ENCODE data around the gene EPAS1. TPM values are rescaled to one million over a fixed set of nuclear protein-coding genes. Genes with fewer than 3 reads are reported as not detected.

Gene EPAS1
- total and polyA plus RNA-seq, 2 of the 13 experiments (the other 11 are each of a cell fraction or from before 2014, with no cell fraction given): 47.1 to 182 TPM

GRCh38 chr2:46266134-46266533 lies 31.1 kb upstream of the EPAS1 start:
- intact Hi-C loops (cut with micrococcal nuclease; ENCODE audit: unreplicated experiment): no loop called here
- no TSS peak for BruUV-seq (replicated peaks)
- in situ Hi-C loops (cut with HindIII; ENCODE audit: extremely low pct_ligation_motif_present, low pct_unique_long_range_greater_than_20kb): no loop called here
- H4K20me1 ChIP-seq (ENCODE audit: insufficient read depth, low read length): no peaks in the 10 kb centered on the region
- no peak for FAIRE-seq
- WGBS (ENCODE audit: low lambda C conversion rate): 26% methylated on average over 5 of the region's 5 CpGs
- no peak for DNase-seq (ENCODE audit: low spot score)
- peaks cover 1 to 17% of the 10 kb centered on the region in 2 experiments; a peak in 2 of 5 replicates for H3K27me3 ChIP-seq (ENCODE audit: control insufficient read depth in 1 of 2, insufficient read depth in 2 of 2, low read length in 2 of 2)
- no peak overlapping the region for H3K4me3 ChIP-seq (replicated peaks in 1 of 3; ENCODE audit: insufficient read depth in 1 of 3, low read depth in 2 of 3, low read length in 3 of 3)
- H3K9ac ChIP-seq (ENCODE audit: insufficient read depth, low read depth, low read length): no peak overlapping the region
- no peaks in the 10 kb centered on the region for H3K36me3 ChIP-seq (replicated peaks in 1 of 2; ENCODE audit: control insufficient read depth in 1 of 2, insufficient read depth in 2 of 2, low read length in 2 of 2)
- H3K4me2 ChIP-seq (ENCODE audit: low read depth, low read length): no peak overlapping the region
- H3K4me1 ChIP-seq (ENCODE audit: insufficient read depth, low read length): no peaks in the 10 kb centered on the region
- ChIA-PET POLR2A (no interaction called here), CTCF (ENCODE audit: low intra/inter-chr PET ratio, low total read pairs) (no interaction called here)
- H3K9me3 ChIP-seq (ENCODE audit: low read length): no peaks in the 10 kb centered on the region
- no peaks in the 10 kb centered on the region for H3K79me2 ChIP-seq (ENCODE audit: insufficient read depth, low read length)
- no peak for TF ChIP-seq RAD51 (IDR thresholded peaks at IDR 0.05; ENCODE audit: borderline replicate concordance)
- TF ChIP-seq, protein P1, sequence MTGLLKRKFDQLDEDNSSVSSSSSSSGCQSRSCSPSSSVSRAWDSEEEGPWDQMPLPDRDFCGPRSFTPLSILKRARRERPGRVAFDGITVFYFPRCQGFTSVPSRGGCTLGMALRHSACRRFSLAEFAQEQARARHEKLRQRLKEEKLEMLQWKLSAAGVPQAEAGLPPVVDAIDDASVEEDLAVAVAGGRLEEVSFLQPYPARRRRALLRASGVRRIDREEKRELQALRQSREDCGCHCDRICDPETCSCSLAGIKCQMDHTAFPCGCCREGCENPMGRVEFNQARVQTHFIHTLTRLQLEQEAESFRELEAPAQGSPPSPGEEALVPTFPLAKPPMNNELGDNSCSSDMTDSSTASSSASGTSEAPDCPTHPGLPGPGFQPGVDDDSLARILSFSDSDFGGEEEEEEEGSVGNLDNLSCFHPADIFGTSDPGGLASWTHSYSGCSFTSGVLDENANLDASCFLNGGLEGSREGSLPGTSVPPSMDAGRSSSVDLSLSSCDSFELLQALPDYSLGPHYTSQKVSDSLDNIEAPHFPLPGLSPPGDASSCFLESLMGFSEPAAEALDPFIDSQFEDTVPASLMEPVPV (CRISPR knock-in tag; IDR thresholded peaks at IDR 0.05): no peak
- no peak for TF ChIP-seq SATB2 (CRISPR knock-in tag; IDR thresholded peaks at IDR 0.05)
- TF ChIP-seq, protein P2, sequence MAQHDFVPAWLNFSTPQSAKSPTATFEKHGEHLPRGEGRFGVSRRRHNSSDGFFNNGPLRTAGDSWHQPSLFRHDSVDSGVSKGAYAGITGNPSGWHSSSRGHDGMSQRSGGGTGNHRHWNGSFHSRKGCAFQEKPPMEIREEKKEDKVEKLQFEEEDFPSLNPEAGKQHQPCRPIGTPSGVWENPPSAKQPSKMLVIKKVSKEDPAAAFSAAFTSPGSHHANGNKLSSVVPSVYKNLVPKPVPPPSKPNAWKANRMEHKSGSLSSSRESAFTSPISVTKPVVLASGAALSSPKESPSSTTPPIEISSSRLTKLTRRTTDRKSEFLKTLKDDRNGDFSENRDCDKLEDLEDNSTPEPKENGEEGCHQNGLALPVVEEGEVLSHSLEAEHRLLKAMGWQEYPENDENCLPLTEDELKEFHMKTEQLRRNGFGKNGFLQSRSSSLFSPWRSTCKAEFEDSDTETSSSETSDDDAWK (CRISPR knock-in tag; IDR thresholded peaks at IDR 0.05): no peak
- H3K27ac ChIP-seq (ENCODE audit: extremely low read length, insufficient read depth, low read length): no peak overlapping the region
- ATAC-seq: no peak
- no peak overlapping the region for H2AFZ ChIP-seq (ENCODE audit: low read length)

GRCh38 chr2:46267616-46268015 lies 29.6 kb upstream of the EPAS1 start:
- ChIA-PET POLR2A (no interaction called here), CTCF (ENCODE audit: low intra/inter-chr PET ratio, low total read pairs) (no interaction called here)
- Histone ChIP-seq H3K9me3 (ENCODE audit: low read length) (no peaks in the 10 kb centered on the region), H3K36me3 (replicated peaks in 1 of 2; ENCODE audit: control insufficient read depth in 1 of 2, insufficient read depth in 2 of 2, low read length in 2 of 2) (no peaks in the 10 kb centered on the region), H3K4me1 (ENCODE audit: insufficient read depth, low read length) (peaks cover 2% of the 10 kb centered on the region), H2AFZ (ENCODE audit: low read length) (no peak overlapping the region), H3K4me2 (ENCODE audit: low read depth, low read length) (no peak overlapping the region), H3K9ac (ENCODE audit: insufficient read depth, low read depth, low read length) (no peak overlapping the region), H3K4me3 (replicated peaks in 1 of 3; ENCODE audit: insufficient read depth in 1 of 3, low read depth in 2 of 3, low read length in 3 of 3) (no peak overlapping the region), H3K27me3 (ENCODE audit: control insufficient read depth in 1 of 2, insufficient read depth in 2 of 2, low read length in 2 of 2) (peaks cover 1 to 26% of the 10 kb centered on the region in 2 experiments; a peak in 3 of 5 replicates), H4K20me1 (ENCODE audit: insufficient read depth, low read length) (no peaks in the 10 kb centered on the region), H3K79me2 (ENCODE audit: insufficient read depth, low read length) (no peaks in the 10 kb centered on the region), H3K27ac (ENCODE audit: extremely low read length, insufficient read depth, low read length) (no peak overlapping the region)
- FAIRE-seq (no peak), ATAC-seq (no peak), DNase-seq (ENCODE audit: low spot score) (no peak)
- intact Hi-C loops (cut with micrococcal nuclease; ENCODE audit: unreplicated experiment): no loop called here
- BruUV-seq (replicated peaks): no TSS peak
- WGBS (ENCODE audit: low lambda C conversion rate): 29% methylated on average over 1 of the region's 1 CpG
- in situ Hi-C loops (cut with HindIII; ENCODE audit: extremely low pct_ligation_motif_present, low pct_unique_long_range_greater_than_20kb): no loop called here
- TF ChIP-seq, protein P3, sequence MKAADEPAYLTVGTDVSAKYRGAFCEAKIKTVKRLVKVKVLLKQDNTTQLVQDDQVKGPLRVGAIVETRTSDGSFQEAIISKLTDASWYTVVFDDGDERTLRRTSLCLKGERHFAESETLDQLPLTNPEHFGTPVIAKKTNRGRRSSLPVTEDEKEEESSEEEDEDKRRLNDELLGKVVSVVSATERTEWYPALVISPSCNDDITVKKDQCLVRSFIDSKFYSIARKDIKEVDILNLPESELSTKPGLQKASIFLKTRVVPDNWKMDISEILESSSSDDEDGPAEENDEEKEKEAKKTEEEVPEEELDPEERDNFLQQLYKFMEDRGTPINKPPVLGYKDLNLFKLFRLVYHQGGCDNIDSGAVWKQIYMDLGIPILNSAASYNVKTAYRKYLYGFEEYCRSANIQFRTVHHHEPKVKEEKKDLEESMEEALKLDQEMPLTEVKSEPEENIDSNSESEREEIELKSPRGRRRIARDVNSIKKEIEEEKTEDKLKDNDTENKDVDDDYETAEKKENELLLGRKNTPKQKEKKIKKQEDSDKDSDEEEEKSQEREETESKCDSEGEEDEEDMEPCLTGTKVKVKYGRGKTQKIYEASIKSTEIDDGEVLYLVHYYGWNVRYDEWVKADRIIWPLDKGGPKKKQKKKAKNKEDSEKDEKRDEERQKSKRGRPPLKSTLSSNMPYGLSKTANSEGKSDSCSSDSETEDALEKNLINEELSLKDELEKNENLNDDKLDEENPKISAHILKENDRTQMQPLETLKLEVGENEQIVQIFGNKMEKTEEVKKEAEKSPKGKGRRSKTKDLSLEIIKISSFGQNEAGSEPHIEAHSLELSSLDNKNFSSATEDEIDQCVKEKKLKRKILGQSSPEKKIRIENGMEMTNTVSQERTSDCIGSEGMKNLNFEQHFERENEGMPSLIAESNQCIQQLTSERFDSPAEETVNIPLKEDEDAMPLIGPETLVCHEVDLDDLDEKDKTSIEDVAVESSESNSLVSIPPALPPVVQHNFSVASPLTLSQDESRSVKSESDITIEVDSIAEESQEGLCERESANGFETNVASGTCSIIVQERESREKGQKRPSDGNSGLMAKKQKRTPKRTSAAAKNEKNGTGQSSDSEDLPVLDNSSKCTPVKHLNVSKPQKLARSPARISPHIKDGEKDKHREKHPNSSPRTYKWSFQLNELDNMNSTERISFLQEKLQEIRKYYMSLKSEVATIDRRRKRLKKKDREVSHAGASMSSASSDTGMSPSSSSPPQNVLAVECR (CRISPR knock-in tag; IDR thresholded peaks at IDR 0.05; ENCODE audit: borderline replicate concordance): no peak
- TF ChIP-seq HDAC6 (IDR thresholded peaks at IDR 0.05; ENCODE audit: low read depth, low read length): no peak
- TF ChIP-seq ZBTB21 (CRISPR knock-in tag; IDR thresholded peaks at IDR 0.05): no peak
- TF ChIP-seq HMG20A (CRISPR knock-in tag; IDR thresholded peaks at IDR 0.05; ENCODE audit: borderline replicate concordance): no peak
